ENCODE data around the gene VAV2.
A peak's percentile ranks its signal among the peaks of the same experiment; 100 is the strongest.
"Not testable (repeated sequence)": the region's sequence is repeated elsewhere in the genome, so short reads cannot be mapped to it uniquely, and the experiment has no call there.

The VAV2 gene

GRCh38 chr9:133959966-133960567, 32.1 kb downstream of the VAV2 start:
- Histone ChIP-seq H3K27ac (ENCODE audit: low read depth, low read length) (no peak overlapping the region), H3K4me3 (ENCODE audit: low read depth, low read length) (no peak overlapping the region), H3K9ac (ENCODE audit: low read depth, low read length) (no peak overlapping the region), H3K9me3 (ENCODE audit: control insufficient read depth, insufficient read depth, low read length) (no peaks in the 10 kb centered on the region), H3K27me3 (ENCODE audit: control insufficient read depth, insufficient read depth, low read length) (no peaks in the 10 kb centered on the region), H3K36me3 (ENCODE audit: control insufficient read depth, insufficient read depth, low read length) (no peaks in the 10 kb centered on the region), H3K4me1 (ENCODE audit: control insufficient read depth, insufficient read depth, low read length) (peaks cover 55% of the 10 kb centered on the region)

GRCh38 chr9:133959171-133959570, 33.0 kb downstream of the VAV2 start:
- H3K4me1 ChIP-seq (ENCODE audit: control insufficient read depth, insufficient read depth, low read length), result peaks cover 59% of the 10 kb centered on the region

GRCh38 chr9:133958756-133959155, 33.4 kb downstream of the VAV2 start:
- H3K4me3 ChIP-seq (ENCODE audit: low read depth, low read length), result no peak overlapping the region
- peak overlapping the region; percentile 40 for H3K27ac ChIP-seq (ENCODE audit: low read depth, low read length)
- H3K27me3 ChIP-seq (ENCODE audit: control insufficient read depth, insufficient read depth, low read length), result no peaks in the 10 kb centered on the region
- peaks cover 59% of the 10 kb centered on the region for H3K4me1 ChIP-seq (ENCODE audit: control insufficient read depth, insufficient read depth, low read length)
- no peak overlapping the region for H3K9ac ChIP-seq (ENCODE audit: low read depth, low read length)
- no peaks in the 10 kb centered on the region for H3K9me3 ChIP-seq (ENCODE audit: control insufficient read depth, insufficient read depth, low read length)
- no peaks in the 10 kb centered on the region for H3K36me3 ChIP-seq (ENCODE audit: control insufficient read depth, insufficient read depth, low read length)

More at GRCh38 chr9:133959171-133959570, 33.0 kb downstream of the VAV2 start:
- no peaks in the 10 kb centered on the region for H3K27me3 ChIP-seq (ENCODE audit: control insufficient read depth, insufficient read depth, low read length)
- H3K27ac ChIP-seq (ENCODE audit: low read depth, low read length), result no peak overlapping the region
- H3K9ac ChIP-seq (ENCODE audit: low read depth, low read length), result no peak overlapping the region
- H3K9me3 ChIP-seq (ENCODE audit: control insufficient read depth, insufficient read depth, low read length), result no peaks in the 10 kb centered on the region
- H3K4me3 ChIP-seq (ENCODE audit: low read depth, low read length), result no peak overlapping the region
- no peaks in the 10 kb centered on the region for H3K36me3 ChIP-seq (ENCODE audit: control insufficient read depth, insufficient read depth, low read length)

DNA sequence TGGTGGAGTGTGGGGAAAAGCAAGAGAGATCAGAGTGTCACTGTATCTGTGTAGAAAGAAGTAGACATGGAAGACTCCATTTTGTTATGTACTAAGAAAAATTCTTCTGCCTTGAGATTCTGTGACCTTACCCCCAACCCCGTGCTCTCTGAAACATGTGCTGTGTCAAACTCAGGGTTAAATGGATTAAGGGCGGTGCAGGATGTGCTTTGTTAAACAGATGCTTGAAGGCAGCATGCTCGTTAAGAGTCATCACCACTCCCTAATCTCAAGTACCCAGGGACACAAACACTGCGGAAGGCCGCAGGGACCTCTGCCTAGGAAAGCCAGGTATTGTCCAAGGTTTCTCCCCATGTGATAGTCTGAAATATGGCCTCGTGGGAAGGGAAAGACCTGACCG, 34.4 kb downstream of the VAV2 start:
- H3K9me3 ChIP-seq (ENCODE audit: control insufficient read depth, insufficient read depth, low read length); H3K9ac ChIP-seq (ENCODE audit: low read depth, low read length); H3K36me3 ChIP-seq (ENCODE audit: control insufficient read depth, insufficient read depth, low read length); H3K27me3 ChIP-seq (ENCODE audit: control insufficient read depth, insufficient read depth, low read length); H3K4me3 ChIP-seq (ENCODE audit: low read depth, low read length): not testable (repeated sequence)
- Histone ChIP-seq H3K4me1 (ENCODE audit: control insufficient read depth, insufficient read depth, low read length) (peaks cover 59% of the 10 kb centered on the region), H3K27ac (ENCODE audit: low read depth, low read length) (peak overlapping the region; percentile 92)

GRCh38 chr9:133957328-133957727, 34.8 kb downstream of the VAV2 start:
- no peaks in the 10 kb centered on the region for H3K27me3 ChIP-seq (ENCODE audit: control insufficient read depth, insufficient read depth, low read length)
- H3K9ac ChIP-seq (ENCODE audit: low read depth, low read length), result no peak overlapping the region
- peak overlapping the region; percentile 92 for H3K27ac ChIP-seq (ENCODE audit: low read depth, low read length)
- H3K36me3 ChIP-seq (ENCODE audit: control insufficient read depth, insufficient read depth, low read length), result no peaks in the 10 kb centered on the region
- H3K9me3 ChIP-seq (ENCODE audit: control insufficient read depth, insufficient read depth, low read length), result no peaks in the 10 kb centered on the region
- H3K4me1 ChIP-seq (ENCODE audit: control insufficient read depth, insufficient read depth, low read length), result peaks cover 59% of the 10 kb centered on the region
- no peak overlapping the region for H3K4me3 ChIP-seq (ENCODE audit: low read depth, low read length)

DNA sequence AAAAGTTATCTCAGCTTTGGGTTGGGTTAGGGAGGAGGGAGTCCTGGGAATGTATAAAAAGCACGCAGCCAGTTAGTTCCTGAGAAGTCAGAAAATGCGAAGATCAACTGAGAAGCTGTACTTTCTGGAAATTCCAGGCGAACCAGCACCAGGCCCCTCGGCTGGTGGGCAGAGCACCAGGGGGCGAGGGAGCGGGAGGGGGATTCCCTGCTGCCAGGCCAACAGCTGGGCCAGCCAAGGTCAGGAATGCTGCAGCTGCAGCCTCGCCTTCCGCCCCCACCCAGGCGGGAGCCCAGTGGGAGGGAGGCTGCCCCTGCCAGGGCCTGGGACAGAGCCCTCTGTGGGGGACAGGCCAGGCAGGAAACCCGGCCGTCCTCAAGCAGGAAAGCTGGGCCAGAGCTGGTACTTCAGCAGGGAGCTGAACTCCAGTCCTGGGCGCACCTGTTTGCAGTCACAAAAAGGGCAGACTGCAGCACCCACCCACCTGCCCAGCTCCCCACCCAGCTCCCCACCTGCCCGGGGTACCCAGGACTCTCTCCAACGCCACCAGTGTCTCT, 35.5 kb downstream of the VAV2 start:
- Histone ChIP-seq H3K27me3 (ENCODE audit: control insufficient read depth, insufficient read depth, low read length) (no peaks in the 10 kb centered on the region), H3K4me1 (ENCODE audit: control insufficient read depth, insufficient read depth, low read length) (peaks cover 56% of the 10 kb centered on the region), H3K9me3 (ENCODE audit: control insufficient read depth, insufficient read depth, low read length) (no peaks in the 10 kb centered on the region), H3K36me3 (ENCODE audit: control insufficient read depth, insufficient read depth, low read length) (no peaks in the 10 kb centered on the region), H3K27ac (ENCODE audit: low read depth, low read length) (peak overlapping the region; percentile 92), H3K9ac (ENCODE audit: low read depth, low read length) (no peak overlapping the region; the same call in 1 of the 2 replicates), H3K4me3 (ENCODE audit: low read depth, low read length) (peak overlapping the region; percentile 25; the same call in 1 of the 2 replicates)

DNA sequence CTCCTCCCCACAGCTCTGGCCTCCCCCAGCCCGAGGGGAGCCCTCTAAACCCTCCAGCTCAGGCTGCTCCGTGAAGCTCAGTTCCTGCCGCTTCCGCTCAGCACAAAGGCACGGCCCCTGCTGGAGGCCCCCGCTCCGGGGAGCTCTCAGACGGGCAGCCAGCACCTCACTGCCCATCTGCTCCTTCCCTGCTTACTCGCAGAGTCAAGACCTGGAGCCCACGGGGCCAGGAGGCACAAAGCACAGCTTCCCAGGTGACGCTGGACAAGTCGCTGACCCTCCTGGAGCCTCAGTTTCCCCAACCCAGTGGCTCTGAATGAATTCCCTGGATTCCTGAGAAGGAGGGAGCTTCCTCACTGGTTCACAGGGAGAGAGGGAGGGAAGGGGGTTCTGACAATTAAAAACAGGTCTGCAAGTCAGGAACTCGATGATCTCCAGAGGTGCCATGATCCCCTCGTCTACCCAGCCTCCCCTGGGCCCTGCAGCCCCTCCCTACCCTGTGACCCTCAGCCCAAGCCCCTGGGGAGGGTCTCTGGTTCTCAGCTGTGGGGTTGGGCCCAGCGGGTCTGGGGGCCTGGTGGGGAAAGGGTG, 36.2 kb downstream of the VAV2 start:
- Histone ChIP-seq H3K4me1 (ENCODE audit: control insufficient read depth, insufficient read depth, low read length) (peaks cover 49% of the 10 kb centered on the region), H3K4me3 (ENCODE audit: low read depth, low read length) (peak overlapping the region; percentile 25)

GRCh38 chr9:133954862-133955529, 37.1 kb downstream of the VAV2 start:
- no peaks in the 10 kb centered on the region for H3K36me3 ChIP-seq (ENCODE audit: control insufficient read depth, insufficient read depth, low read length)
- no peaks in the 10 kb centered on the region for H3K27me3 ChIP-seq (ENCODE audit: control insufficient read depth, insufficient read depth, low read length)
- H3K27ac ChIP-seq (ENCODE audit: low read depth, low read length), result no peak overlapping the region
- H3K4me3 ChIP-seq (ENCODE audit: low read depth, low read length), result no peak overlapping the region
- no peaks in the 10 kb centered on the region for H3K9me3 ChIP-seq (ENCODE audit: control insufficient read depth, insufficient read depth, low read length)
- H3K4me1 ChIP-seq (ENCODE audit: control insufficient read depth, insufficient read depth, low read length), result peaks cover 40% of the 10 kb centered on the region
- H3K9ac ChIP-seq (ENCODE audit: low read depth, low read length), result no peak overlapping the region

More for the DNA sequence above, 36.2 kb downstream of the VAV2 start:
- no peaks in the 10 kb centered on the region for H3K27me3 ChIP-seq (ENCODE audit: control insufficient read depth, insufficient read depth, low read length)
- H3K27ac ChIP-seq (ENCODE audit: low read depth, low read length), result peak overlapping the region; percentile 92
- no peaks in the 10 kb centered on the region for H3K36me3 ChIP-seq (ENCODE audit: control insufficient read depth, insufficient read depth, low read length)
- no peaks in the 10 kb centered on the region for H3K9me3 ChIP-seq (ENCODE audit: control insufficient read depth, insufficient read depth, low read length)
- peak overlapping the region; percentile 45 for H3K9ac ChIP-seq (ENCODE audit: low read depth, low read length)

- no peaks in the 10 kb centered on the region for H3K36me3 ChIP-seq (ENCODE audit: control insufficient read depth, insufficient read depth, low read length)
- H3K9ac ChIP-seq (ENCODE audit: low read depth, low read length), result no peak overlapping the region
- H3K9me3 ChIP-seq (ENCODE audit: control insufficient read depth, insufficient read depth, low read length), result no peaks in the 10 kb centered on the region
- H3K4me3 ChIP-seq (ENCODE audit: low read depth, low read length), result no peak overlapping the region
- no peak overlapping the region for H3K27ac ChIP-seq (ENCODE audit: low read depth, low read length)
- peaks cover 31% of the 10 kb centered on the region for H3K4me1 ChIP-seq (ENCODE audit: control insufficient read depth, insufficient read depth, low read length)
- no peaks in the 10 kb centered on the region for H3K27me3 ChIP-seq (ENCODE audit: control insufficient read depth, insufficient read depth, low read length)
Observed at GRCh38 chr9:133953976-133954709, 38.0 kb downstream of the VAV2 start.

- no peak overlapping the region for H3K27ac ChIP-seq (ENCODE audit: low read depth, low read length)
- peaks cover 26% of the 10 kb centered on the region for H3K4me1 ChIP-seq (ENCODE audit: control insufficient read depth, insufficient read depth, low read length)
- no peaks in the 10 kb centered on the region for H3K9me3 ChIP-seq (ENCODE audit: control insufficient read depth, insufficient read depth, low read length)
- no peaks in the 10 kb centered on the region for H3K27me3 ChIP-seq (ENCODE audit: control insufficient read depth, insufficient read depth, low read length)
- no peak overlapping the region for H3K4me3 ChIP-seq (ENCODE audit: low read depth, low read length)
- H3K36me3 ChIP-seq (ENCODE audit: control insufficient read depth, insufficient read depth, low read length), result no peaks in the 10 kb centered on the region
- no peak overlapping the region for H3K9ac ChIP-seq (ENCODE audit: low read depth, low read length)
Observed at GRCh38 chr9:133953621-133953975, 38.5 kb downstream of the VAV2 start.

Measured in HUES48 (cell line).